Common myeloid progenitor, CD34-positive (primary cell): ENCODE results near the gene CLPSL2.

Experiments used
- CTCF ChIA-PET: fragments of 350-600 bp; sonication (Branson Sonifier 250); formaldehyde crosslinking; loops from one replicate; lab custom pipeline; 2021; ENCODE audit warnings: antibody characterized with exemption; lab: Charles Lee
- POLR2A ChIA-PET: fragments of 350-600 bp; sonication (Branson Sonifier 250); formaldehyde crosslinking; loops from one replicate; lab custom pipeline; 2021; ENCODE audit warnings: antibody characterized with exemption; lab: Charles Lee
- DNase-seq, 3 donors: peaks; one replicate each; pipeline versions ENCODE4 v3.0.0 to v3.0.0-alpha.2; 2013
- H3K27ac ChIP-seq, 2 experiments: 1 replicate in 1 of 2; 2 replicates in 1 of 2; pipeline ENCODE4 v1.7.0; 2013; ENCODE audit warnings: inconsistent platforms in 2 of 2, low read length in 2 of 2, mild to moderate bottlenecking in 2 of 2, low read depth in 1 of 2, moderate library complexity in 1 of 2; ENCODE audit not compliant: severe bottlenecking in 2 of 2, insufficient read depth in 1 of 2, poor library complexity in 1 of 2
- H3K27me3 ChIP-seq, 5 experiments: replicated peaks in 2 of 5; 1 replicate in 3 of 5; 2 replicates in 2 of 5; pipeline versions ENCODE4 v1.6.1 to v1.7.0; 2013; ENCODE audit warnings: low read length in 4 of 5, mild to moderate bottlenecking in 2 of 5, moderate library complexity in 2 of 5, inconsistent platforms in 1 of 5; ENCODE audit not compliant: insufficient read depth in 5 of 5, control insufficient read depth in 4 of 5
- H3K36me3 ChIP-seq, 4 experiments: 1 replicate in 2 of 4; 2 replicates in 2 of 4; pipeline versions ENCODE4 v1.6.1 to v1.7.0; 2013; ENCODE audit warnings: low read length in 3 of 4, control low read depth in 1 of 4, mild to moderate bottlenecking in 1 of 4; ENCODE audit not compliant: control insufficient read depth in 4 of 4, insufficient read depth in 4 of 4
- H3K4me1 ChIP-seq, 4 experiments: 1 replicate in 3 of 4; 2 replicates in 1 of 4; pipeline versions ENCODE4 v1.6.1 to v1.7.1; 2013; ENCODE audit warnings: low read length in 3 of 4, mild to moderate bottlenecking in 3 of 4, control low read depth in 1 of 4, inconsistent platforms in 1 of 4, moderate library complexity in 1 of 4; ENCODE audit not compliant: control insufficient read depth in 4 of 4, insufficient read depth in 4 of 4; ENCODE audit errors: control extremely low read depth in 1 of 4
- H3K4me3 ChIP-seq, 7 experiments: 1 replicate in 4 of 7; 2 replicates in 3 of 7; pipeline versions ENCODE4 v1.5.1 to v1.7.0; 2013; ENCODE audit warnings: mild to moderate bottlenecking in 7 of 7, low read length in 6 of 7, moderate library complexity in 6 of 7, inconsistent platforms in 2 of 7, low read depth in 2 of 7, control low read depth in 1 of 7; ENCODE audit not compliant: insufficient read depth in 4 of 7, control insufficient read depth in 1 of 7; ENCODE audit errors: extremely low read depth in 1 of 7
- H3K9me3 ChIP-seq, 5 experiments: 1 replicate in 4 of 5; 2 replicates in 1 of 5; pipeline versions ENCODE4 v1.6.1 to v1.7.1; 2013; ENCODE audit warnings: low read length in 4 of 5, mild to moderate bottlenecking in 2 of 5, inconsistent platforms in 1 of 5, low read depth in 1 of 5, moderate library complexity in 1 of 5; ENCODE audit not compliant: control insufficient read depth in 4 of 5, insufficient read depth in 2 of 5; ENCODE audit errors: control extremely low read depth in 1 of 5
- WGBS: methylation state at CpG from one replicate; pipeline ENCODE4 v1.1.5; 2013; ENCODE audit not compliant: insufficient coverage; 5-methylcytosine and 5-hydroxymethylcytosine counted together

Gene CLPSL2

DNA sequence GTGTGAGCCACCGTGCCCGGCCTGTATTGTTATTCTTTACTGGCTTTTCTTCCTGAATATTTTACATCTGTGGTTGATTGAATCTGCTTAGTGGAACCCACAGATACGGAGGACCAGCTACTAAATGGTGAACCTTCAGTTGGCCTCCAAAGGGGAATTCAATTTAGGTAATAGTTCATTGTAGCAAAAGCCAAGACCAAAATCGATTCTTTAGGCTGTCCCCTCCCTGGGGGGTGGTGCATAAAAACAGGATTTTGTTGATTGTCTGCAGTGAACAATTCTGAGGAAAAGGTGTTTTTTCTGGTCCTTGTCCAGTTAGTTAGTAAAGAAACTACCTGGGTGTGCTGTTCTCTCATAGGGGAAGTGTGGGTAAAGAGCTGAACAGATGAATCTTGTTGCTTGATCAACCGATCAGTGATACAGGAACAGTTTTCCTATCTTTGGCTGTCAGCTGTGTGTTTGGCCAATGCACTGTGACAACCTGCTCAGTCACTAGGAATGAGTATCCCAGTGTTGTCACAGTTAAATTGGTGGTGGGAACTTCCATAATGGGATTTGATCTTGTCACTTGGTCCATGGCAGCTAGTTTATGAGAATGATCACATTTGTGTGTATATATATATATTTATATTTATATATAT lies 48.3 kb downstream of the CLPSL2 start:
- 78% methylated on average over 2 of the region's 5 CpGs for WGBS
- POLR2A ChIA-PET: no interaction called here
- no peaks in the 10 kb centered on the region for H3K9me3 ChIP-seq
- H3K4me3 ChIP-seq: no peak overlapping the region
- H3K4me1 ChIP-seq: no peaks in the 10 kb centered on the region
- CTCF ChIA-PET: no interaction called here
- no peaks in the 10 kb centered on the region for H3K27me3 ChIP-seq
- H3K36me3 ChIP-seq: no peaks in the 10 kb centered on the region
- H3K27ac ChIP-seq: no peak overlapping the region
- DNase-seq: no peak
